Measurements from ENCODE around the gene OR52W1.
"Not testable (repeated sequence)": the region's sequence is repeated elsewhere in the genome, so short reads cannot be mapped to it uniquely, and the experiment has no call there.

The OR52W1 gene

GRCh38 chr11:6240781-6241180 lies 41.8 kb downstream of the OR52W1 start:
- H3K27ac ChIP-seq = no peak overlapping the region
- TF ChIP-seq, protein P1, sequence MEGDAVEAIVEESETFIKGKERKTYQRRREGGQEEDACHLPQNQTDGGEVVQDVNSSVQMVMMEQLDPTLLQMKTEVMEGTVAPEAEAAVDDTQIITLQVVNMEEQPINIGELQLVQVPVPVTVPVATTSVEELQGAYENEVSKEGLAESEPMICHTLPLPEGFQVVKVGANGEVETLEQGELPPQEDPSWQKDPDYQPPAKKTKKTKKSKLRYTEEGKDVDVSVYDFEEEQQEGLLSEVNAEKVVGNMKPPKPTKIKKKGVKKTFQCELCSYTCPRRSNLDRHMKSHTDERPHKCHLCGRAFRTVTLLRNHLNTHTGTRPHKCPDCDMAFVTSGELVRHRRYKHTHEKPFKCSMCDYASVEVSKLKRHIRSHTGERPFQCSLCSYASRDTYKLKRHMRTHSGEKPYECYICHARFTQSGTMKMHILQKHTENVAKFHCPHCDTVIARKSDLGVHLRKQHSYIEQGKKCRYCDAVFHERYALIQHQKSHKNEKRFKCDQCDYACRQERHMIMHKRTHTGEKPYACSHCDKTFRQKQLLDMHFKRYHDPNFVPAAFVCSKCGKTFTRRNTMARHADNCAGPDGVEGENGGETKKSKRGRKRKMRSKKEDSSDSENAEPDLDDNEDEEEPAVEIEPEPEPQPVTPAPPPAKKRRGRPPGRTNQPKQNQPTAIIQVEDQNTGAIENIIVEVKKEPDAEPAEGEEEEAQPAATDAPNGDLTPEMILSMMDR (conservative IDR thresholded peaks at IDR 0.05) = no peak

- TF ChIP-seq, protein P1 (conservative IDR thresholded peaks at IDR 0.05) = no peak
- no peak overlapping the region for H3K27ac ChIP-seq
These were observed 42.3 kb downstream of the OR52W1 start for GRCh38 chr11:6241316-6241715.

DNA sequence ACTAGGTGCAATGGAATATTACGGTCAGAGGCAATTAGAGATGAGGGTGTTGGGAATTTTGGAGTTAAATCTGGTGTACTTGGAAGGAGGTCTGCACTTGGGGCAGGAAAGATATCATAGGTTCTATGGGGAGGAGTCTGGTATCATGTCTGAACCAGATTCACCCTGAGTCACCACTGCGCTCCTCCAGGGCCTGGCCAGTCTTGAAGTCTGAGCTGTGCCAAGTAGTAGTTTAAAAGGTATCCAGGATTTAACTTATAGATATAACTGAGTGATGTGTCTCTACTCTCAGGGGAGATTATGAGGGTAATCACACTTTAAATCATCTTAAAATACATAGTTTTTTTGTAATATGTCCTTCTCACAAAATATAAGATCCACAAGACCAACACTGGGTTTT lies 46.5 kb downstream of the OR52W1 start:
- TF ChIP-seq, protein P1 (conservative IDR thresholded peaks at IDR 0.05) = no peak
- no peak overlapping the region for H3K27ac ChIP-seq

GRCh38 chr11:6248248-6248647 lies 49.2 kb downstream of the OR52W1 start:
- TF ChIP-seq, protein P1 (conservative IDR thresholded peaks at IDR 0.05) = no peak

GRCh38 chr11:6248897-6249296 lies 49.9 kb downstream of the OR52W1 start:
- H3K27ac ChIP-seq = not testable (repeated sequence)

More at GRCh38 chr11:6248248-6248647, 49.2 kb downstream of the OR52W1 start:
- no peak overlapping the region for H3K27ac ChIP-seq
